Measurements from ENCODE around the gene DCTN4. TPM values are rescaled to one million over a fixed set of nuclear protein-coding genes. Genes with fewer than 3 reads are reported as not detected.

The DCTN4 gene
- total and polyA plus RNA-seq, 2 experiments from 2014 or later = 15.4 to 41.8 TPM

- Mint-ChIP-seq H3K4me3 (no peak overlapping the region), H3K9me3 (peaks cover 3% of the 10 kb centered on the region; the same call in 1 of the 3 replicates), H3K36me3 (ENCODE audit: low read depth) (peaks cover 51% of the 10 kb centered on the region), H3K27ac (no peak overlapping the region), H3K27me3 (ENCODE audit: insufficient read depth, low read depth, poor library complexity) (no peaks in the 10 kb centered on the region), H3K4me1 (no peaks in the 10 kb centered on the region)
- Histone ChIP-seq H3K4me3 (no peak overlapping the region), H3K4me2 (no peak overlapping the region), H3K27me3 (ENCODE audit: insufficient read depth) (no peaks in the 10 kb centered on the region), H3K79me2 (replicated peaks; ENCODE audit: insufficient read depth) (peaks cover 32% of the 10 kb centered on the region), H4K20me1 (replicated peaks; ENCODE audit: insufficient read depth) (no peaks in the 10 kb centered on the region), H2AFZ (no peak overlapping the region), H3K36me3 (ENCODE audit: insufficient read depth) (peaks cover 14% of the 10 kb centered on the region), H3K4me1 (ENCODE audit: insufficient read depth) (no peaks in the 10 kb centered on the region), H3F3A (replicated peaks; ENCODE audit: low read depth) (no peaks in the 10 kb centered on the region), H3K9me2 (ENCODE audit: insufficient read depth) (no peaks in the 10 kb centered on the region), H3K27ac (ENCODE audit: low read depth) (no peak overlapping the region)
- DNase-seq (ENCODE audit: low spot score) = no peak
- ATAC-seq = no peak
- TF ChIP-seq ZNF114 (CRISPR knock-in tag; IDR thresholded peaks at IDR 0.05) = no peak
- no peak for TF ChIP-seq EZH2phosphoT487 (IDR thresholded peaks at IDR 0.05; ENCODE audit: unreplicated experiment)
- no peak for TF ChIP-seq CREB1 (CRISPR knock-in tag; IDR thresholded peaks at IDR 0.05; ENCODE audit: low read depth)
- no peak for TF ChIP-seq EZH2 (IDR thresholded peaks at IDR 0.05; ENCODE audit: low read depth, unreplicated experiment)
- no peak for TF ChIP-seq JUNB (IDR thresholded peaks at IDR 0.05; ENCODE audit: unreplicated experiment)
- no peak for TF ChIP-seq REST (IDR thresholded peaks at IDR 0.05; ENCODE audit: unreplicated experiment)
- no peak for TF ChIP-seq ZNF462 (CRISPR knock-in tag; IDR thresholded peaks at IDR 0.05)
- TF ChIP-seq ETS1 (IDR thresholded peaks at IDR 0.05) = no peak
- TF ChIP-seq STAT1 (IDR thresholded peaks at IDR 0.05; ENCODE audit: unreplicated experiment) = no peak
- no peak for TF ChIP-seq POLR2AphosphoS5 (IDR thresholded peaks at IDR 0.05; ENCODE audit: low read depth)
- no peak for TF ChIP-seq ZNF331 (CRISPR knock-in tag; IDR thresholded peaks at IDR 0.05; ENCODE audit: low read depth)
- no peak for TF ChIP-seq NANOG (IDR thresholded peaks at IDR 0.05; ENCODE audit: borderline replicate concordance)
- TF ChIP-seq CTCF (conservative IDR thresholded peaks at IDR 0.05; ENCODE audit: low read depth in 2 of 2) = no peak
These were observed 8.3 kb downstream of the DCTN4 start for GRCh38 chr5:150750469-150750868.
